Cardiac muscle cell (in vitro differentiated cells and primary cell): ENCODE results near the gene RNASEH2A. TPM values are rescaled to one million over a fixed set of nuclear protein-coding genes. Genes with fewer than 3 reads are reported as not detected.

Experiments used
- DNase-seq, 2 donors: peaks; one replicate each; pipeline versions ENCODE4 v3.0.0 to v3.0.0-alpha.2; 2010 to 2017; ENCODE audit warnings: low read depth in 1 of 2, low spot score in 1 of 2
- H3K27ac ChIP-seq: fragments of 200-600 bp; sonication (generic); 2 replicates; pipeline ENCODE4 v1.5.1; 2016
- H3K27me3 ChIP-seq: fragments of 200-600 bp; sonication (generic); 2 replicates; pipeline ENCODE4 v1.6.0; 2016; ENCODE audit warnings: control low read depth
- H3K36me3 ChIP-seq: fragments of 200-600 bp; sonication (generic); 2 replicates; pipeline ENCODE4 v1.5.1; 2016; ENCODE audit warnings: control low read depth
- H3K4me1 ChIP-seq: fragments of 200-600 bp; sonication (generic); 2 replicates; pipeline ENCODE4 v1.8.1; 2017; ENCODE audit warnings: low read depth, mild to moderate bottlenecking, mixed run types
- H3K4me3 ChIP-seq: fragments of 200-600 bp; sonication (generic); 2 replicates; pipeline ENCODE4 v1.5.1; 2016; ENCODE audit warnings: mild to moderate bottlenecking
- H3K9me3 ChIP-seq: fragments of 200-600 bp; sonication (generic); 2 replicates; pipeline ENCODE4 v1.5.1; 2017; ENCODE audit warnings: low read depth, mild to moderate bottlenecking, control low read depth
- polyA plus RNA-seq: library from polyadenylated mRNA; unstranded; fragments of >200 nt; fragmentation: Nextera tagmentation; extraction: Ambion mirVana; gene quantifications from 2 replicates; pipeline ENCODE4 v1.2.1, GENCODE V29; 2016
- total RNA-seq: library from RNA; depleted of rRNA; stranded (reverse); fragments of >200 nt; gene quantifications from 2 replicates; pipeline ENCODE4 v1.2.3, GENCODE V29; 2016
- TF ChIP-seq, protein P1 (sequence below): IDR thresholded peaks from 2 replicates; pipeline ENCODE4 v1.5.1; 2012; ENCODE audit warnings: low read depth, mild to moderate bottlenecking, low read length

Gene RNASEH2A
- total and polyA plus RNA-seq, 2 experiments from 2014 or later, result 29.0 to 40.4 TPM

- H3K9me3 ChIP-seq, result no peaks in the 10 kb centered on the region
- no peaks in the 10 kb centered on the region for H3K4me1 ChIP-seq
- no peaks in the 10 kb centered on the region for H3K27me3 ChIP-seq
- H3K27ac ChIP-seq, result no peak overlapping the region
- peak in 1 of 2 donors; percentile 88 for DNase-seq
- H3K4me3 ChIP-seq, result peak overlapping the region; percentile 34
- H3K36me3 ChIP-seq, result no peaks in the 10 kb centered on the region
- TF ChIP-seq, protein P1, sequence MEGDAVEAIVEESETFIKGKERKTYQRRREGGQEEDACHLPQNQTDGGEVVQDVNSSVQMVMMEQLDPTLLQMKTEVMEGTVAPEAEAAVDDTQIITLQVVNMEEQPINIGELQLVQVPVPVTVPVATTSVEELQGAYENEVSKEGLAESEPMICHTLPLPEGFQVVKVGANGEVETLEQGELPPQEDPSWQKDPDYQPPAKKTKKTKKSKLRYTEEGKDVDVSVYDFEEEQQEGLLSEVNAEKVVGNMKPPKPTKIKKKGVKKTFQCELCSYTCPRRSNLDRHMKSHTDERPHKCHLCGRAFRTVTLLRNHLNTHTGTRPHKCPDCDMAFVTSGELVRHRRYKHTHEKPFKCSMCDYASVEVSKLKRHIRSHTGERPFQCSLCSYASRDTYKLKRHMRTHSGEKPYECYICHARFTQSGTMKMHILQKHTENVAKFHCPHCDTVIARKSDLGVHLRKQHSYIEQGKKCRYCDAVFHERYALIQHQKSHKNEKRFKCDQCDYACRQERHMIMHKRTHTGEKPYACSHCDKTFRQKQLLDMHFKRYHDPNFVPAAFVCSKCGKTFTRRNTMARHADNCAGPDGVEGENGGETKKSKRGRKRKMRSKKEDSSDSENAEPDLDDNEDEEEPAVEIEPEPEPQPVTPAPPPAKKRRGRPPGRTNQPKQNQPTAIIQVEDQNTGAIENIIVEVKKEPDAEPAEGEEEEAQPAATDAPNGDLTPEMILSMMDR, result no peak
These were observed 40.3 kb upstream of the RNASEH2A start for GRCh38 chr19:12766051-12766521.

GRCh38 chr19:12767150-12767549 is 39.2 kb upstream of the RNASEH2A start:
- no peak overlapping the region for H3K4me3 ChIP-seq
- H3K27me3 ChIP-seq, result no peaks in the 10 kb centered on the region
- no peaks in the 10 kb centered on the region for H3K4me1 ChIP-seq
- no peak for DNase-seq
- no peak overlapping the region for H3K27ac ChIP-seq
- H3K36me3 ChIP-seq, result no peaks in the 10 kb centered on the region
- no peaks in the 10 kb centered on the region for H3K9me3 ChIP-seq
- TF ChIP-seq, protein P1, result no peak

- H3K27ac ChIP-seq, result no peak overlapping the region
- no peaks in the 10 kb centered on the region for H3K9me3 ChIP-seq
- no peak for DNase-seq
- no peaks in the 10 kb centered on the region for H3K36me3 ChIP-seq
- H3K27me3 ChIP-seq, result no peaks in the 10 kb centered on the region
- no peaks in the 10 kb centered on the region for H3K4me1 ChIP-seq
- no peak overlapping the region for H3K4me3 ChIP-seq
- TF ChIP-seq, protein P1, result no peak
These were observed 38.7 kb upstream of the RNASEH2A start for GRCh38 chr19:12767666-12768065.

DNA sequence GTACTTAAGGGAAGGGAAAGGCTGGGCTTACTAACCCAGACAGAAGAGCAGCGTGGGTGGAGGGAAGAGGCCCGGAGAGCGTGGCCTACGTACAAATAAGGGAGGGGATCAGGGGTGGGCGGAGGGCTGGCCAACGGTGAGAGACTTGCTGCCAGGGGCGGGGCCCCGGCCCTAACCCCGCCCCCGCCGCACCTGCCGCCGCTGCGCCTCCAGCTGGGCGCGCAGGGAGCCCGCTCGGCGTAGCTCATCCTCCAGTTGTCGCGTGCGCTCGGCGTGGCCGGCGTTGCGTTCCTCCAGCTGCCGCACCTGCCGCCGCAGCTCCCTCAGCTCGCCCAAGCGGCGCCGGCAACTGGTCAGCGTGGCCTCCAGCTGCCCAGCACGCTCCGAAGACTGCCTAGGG is 36.7 kb upstream of the RNASEH2A start:
- Histone ChIP-seq H3K4me1 (no peaks in the 10 kb centered on the region), H3K27me3 (no peaks in the 10 kb centered on the region), H3K9me3 (no peaks in the 10 kb centered on the region), H3K36me3 (no peaks in the 10 kb centered on the region), H3K4me3 (no peak overlapping the region), H3K27ac (no peak overlapping the region)
- TF ChIP-seq, protein P1, result no peak
- DNase-seq, result peak in 1 of 2 donors; percentile 78

DNA sequence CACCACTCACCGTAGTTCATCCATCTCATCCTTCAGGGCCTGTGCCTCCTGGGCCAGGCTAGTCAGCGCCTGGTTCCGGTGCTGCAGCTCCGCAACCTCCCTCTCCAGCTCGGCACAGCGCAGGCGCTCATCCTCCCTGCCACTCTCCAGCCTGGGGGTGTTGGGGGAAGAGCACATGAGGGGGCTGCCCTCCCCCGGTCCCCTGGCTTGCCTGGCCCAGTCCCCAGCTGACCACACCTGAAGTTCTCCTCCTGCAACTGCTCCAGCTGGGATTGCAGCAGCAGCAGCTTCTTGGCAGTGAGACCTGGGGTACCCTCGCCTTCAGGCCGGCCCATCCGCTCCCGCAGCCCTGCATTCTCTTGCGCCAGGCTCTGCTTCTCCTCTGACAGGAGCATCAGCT is 35.5 kb upstream of the RNASEH2A start:
- no peaks in the 10 kb centered on the region for H3K4me1 ChIP-seq
- no peak overlapping the region for H3K4me3 ChIP-seq
- DNase-seq, result no peak
- H3K27me3 ChIP-seq, result no peaks in the 10 kb centered on the region
- no peak overlapping the region for H3K27ac ChIP-seq
- TF ChIP-seq, protein P1, result no peak
- H3K36me3 ChIP-seq, result no peaks in the 10 kb centered on the region
- no peaks in the 10 kb centered on the region for H3K9me3 ChIP-seq

DNA sequence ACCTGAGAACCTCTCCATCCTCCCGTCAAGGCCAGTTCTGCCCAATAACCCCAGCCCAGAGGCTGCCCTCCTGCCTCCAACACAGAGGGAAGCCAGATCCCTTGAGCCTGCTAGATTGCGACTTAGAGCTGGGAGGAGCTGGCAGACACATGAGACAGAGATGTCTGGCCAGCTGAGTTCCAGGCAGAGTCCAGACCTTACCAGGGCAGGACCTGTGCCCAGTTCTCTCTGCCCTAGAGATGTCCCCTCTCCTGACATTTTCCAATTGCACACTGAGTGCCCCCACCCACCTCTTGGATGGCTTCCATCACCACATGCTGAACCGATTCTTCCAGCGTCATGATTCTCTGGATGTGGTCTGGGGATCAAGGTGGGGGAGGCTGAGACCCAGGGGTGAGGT is 34.1 kb upstream of the RNASEH2A start:
- H3K4me1 ChIP-seq, result no peaks in the 10 kb centered on the region
- no peak overlapping the region for H3K4me3 ChIP-seq
- no peak for DNase-seq
- H3K27ac ChIP-seq, result no peak overlapping the region
- H3K9me3 ChIP-seq, result no peaks in the 10 kb centered on the region
- no peaks in the 10 kb centered on the region for H3K27me3 ChIP-seq
- H3K36me3 ChIP-seq, result no peaks in the 10 kb centered on the region
- TF ChIP-seq, protein P1, result no peak
